GM12878 (cell line): ENCODE data around the gene BEND7. TPM values are rescaled to one million over a fixed set of nuclear protein-coding genes. Genes with fewer than 3 reads are reported as not detected.

Source experiments
- ATAC-seq: fragments of 200-7000 bp; cut with Tn5 transposase; 3 replicates; pipeline ENCODE4 v1.9.1; 2020; ENCODE audit warnings: mild to moderate bottlenecking, moderate library complexity
- BruUV-seq: library from RNA; stranded (reverse); fragments of 400-500 nt; replicated peaks from 2 replicates; lab custom pipeline; 2021; lab: Mats Ljungman, UMichigan
- CTCF ChIA-PET: fragments of 300-600 bp; sonication (Branson Sonifier 250); formaldehyde crosslinking; extraction: SDS; loops from one replicate; lab custom pipeline; 2021; ENCODE audit warnings: inconsistent platforms; lab: Yijun Ruan, JAX
- POLR2A ChIA-PET: fragments of 350-600 bp; formaldehyde crosslinking; extraction: SDS; loops from one replicate; lab custom pipeline; 2021; ENCODE audit warnings: inconsistent platforms; lab: Charles Lee
- RAD21 ChIA-PET: fragments of 300-600 bp; sonication (Branson Sonifier 250); formaldehyde crosslinking; loops from one replicate; lab custom pipeline; 2023; ENCODE audit warnings: antibody characterized with exemption; ENCODE audit not compliant: unreplicated experiment; lab: Charles Lee
- SMC1A ChIA-PET: fragments of 300-600 bp; sonication (Branson Sonifier 250); formaldehyde crosslinking; loops from one replicate; lab custom pipeline; 2023; ENCODE audit not compliant: unreplicated experiment, uncharacterized antibody; lab: Charles Lee
- DNase-seq: peaks from one replicate; pipeline ENCODE4 v3.0.0-alpha.2; 2011; ENCODE audit warnings: low read depth, low spot score
- FAIRE-seq: peaks from 3 replicates; lab custom pipeline; 2011; peaks lifted over from hg19 to GRCh38; lab: Jason Lieb, UNC
- H2AFZ ChIP-seq: 2 replicates; pipeline ENCODE4 v1.6.0; 2011; ENCODE audit warnings: low read depth, low read length, control low read depth; ENCODE audit not compliant: control insufficient read depth
- H3K27ac ChIP-seq: 2 replicates; pipeline ENCODE4 v1.5.1; 2011; ENCODE audit warnings: control low read depth; ENCODE audit not compliant: control insufficient read depth, insufficient read depth
- H3K27me3 ChIP-seq, 2 experiments: replicated peaks in 1 of 2; 2 replicates each; pipeline versions ENCODE4 v1.6.0 to v1.6.1; 2011; ENCODE audit warnings: low read length in 1 of 2; ENCODE audit not compliant: control insufficient read depth in 2 of 2, insufficient read depth in 2 of 2
- H3K36me3 ChIP-seq, 2 experiments: 2 replicates each; pipeline ENCODE4 v1.5.1; 2011; ENCODE audit warnings: low read length in 1 of 2; ENCODE audit not compliant: control insufficient read depth in 2 of 2, insufficient read depth in 2 of 2
- H3K4me1 ChIP-seq: 2 replicates; pipeline ENCODE4 v1.6.1; 2011; ENCODE audit warnings: mild to moderate bottlenecking, low read length, moderate library complexity, mixed read lengths; ENCODE audit not compliant: control insufficient read depth, insufficient read depth
- H3K4me2 ChIP-seq: 2 replicates; pipeline ENCODE4 v1.6.0; 2011; ENCODE audit warnings: control low read depth; ENCODE audit not compliant: control insufficient read depth, insufficient read depth
- H3K4me3 ChIP-seq: fragments of 200-600 bp; sonication (generic); 2 replicates; pipeline ENCODE4 v1.5.1; 2016
- H3K79me2 ChIP-seq: 2 replicates; pipeline ENCODE4 v1.6.0; 2011; ENCODE audit warnings: low read length; ENCODE audit not compliant: control insufficient read depth, insufficient read depth
- H3K9ac ChIP-seq: 2 replicates; pipeline ENCODE4 v1.8.0; 2011; ENCODE audit warnings: low read length, control low read depth, mixed read lengths; ENCODE audit not compliant: control insufficient read depth, insufficient read depth
- H3K9me3 ChIP-seq: replicated peaks from 3 replicates; pipeline ENCODE4 v1.5.1; 2011; ENCODE audit warnings: mild to moderate bottlenecking, low read length; ENCODE audit not compliant: control insufficient read depth, insufficient read depth
- H4K20me1 ChIP-seq: 2 replicates; pipeline ENCODE4 v1.6.0; 2011; ENCODE audit not compliant: control insufficient read depth, insufficient read depth
- CTCF ChIP-seq, 3 experiments: IDR thresholded peaks in 2 of 3; conservative IDR thresholded peaks in 1 of 3; 2 replicates each; pipeline ENCODE4 v1.5.1; 2011; ENCODE audit warnings: low read depth in 3 of 3, low read length in 3 of 3, mild to moderate bottlenecking in 3 of 3, control low read depth in 2 of 3, moderate library complexity in 2 of 3, inconsistent platforms in 1 of 3, mixed read lengths in 1 of 3; ENCODE audit not compliant: control insufficient read depth in 2 of 3, insufficient read depth in 1 of 3; ENCODE audit errors: extremely low read depth in 1 of 3
- IKZF2 ChIP-seq, 2 experiments: fragments of 450-650 bp; IDR thresholded peaks; 2 replicates each; pipeline ENCODE4 v1.6.1; 2017; ENCODE audit warnings: mild to moderate bottlenecking in 2 of 2, moderate library complexity in 2 of 2
- PAX5 ChIP-seq: IDR thresholded peaks from 2 replicates; pipeline ENCODE4 v1.6.1; 2011; ENCODE audit warnings: low read depth, low read length, borderline replicate concordance
- POLR2AphosphoS5 ChIP-seq: IDR thresholded peaks from 2 replicates; pipeline ENCODE4 v1.6.1; 2011; ENCODE audit warnings: mild to moderate bottlenecking, low read length, inconsistent platforms
- PRDM15 ChIP-seq: fragments of 450-650 bp; formaldehyde crosslinking; IDR thresholded peaks from 2 replicates; pipeline ENCODE4 v1.4.0; 2020; ENCODE audit warnings: mild to moderate bottlenecking, moderate library complexity
- SMC3 ChIP-seq: IDR thresholded peaks from 2 replicates; pipeline ENCODE4 v1.6.1; 2011; ENCODE audit warnings: low read length, improper control_type of control experiment, borderline replicate concordance
- WGBS: methylation state at CpG from one replicate; pipeline ENCODE4 v1.1.6; 2016; ENCODE audit warnings: low lambda C conversion rate; ENCODE audit not compliant: insufficient replicate concordance, insufficient coverage; ENCODE audit errors: missing lambda C conversion rate; 5-methylcytosine and 5-hydroxymethylcytosine counted together
- in situ Hi-C: fragments of 300-500 bp; cut with MboI; formaldehyde crosslinking; loops from 9 replicates; pipeline ENCODE4 v1.14.3; 2018; ENCODE audit warnings: mixed read lengths
- intact Hi-C: fragments of 100-400 bp; cut with micrococcal nuclease; formaldehyde crosslinking; loops from one replicate; pipeline ENCODE4 v1.14.2; 2022; ENCODE audit not compliant: unreplicated experiment
- polyA plus RNA-seq, 11 experiments: library from polyadenylated mRNA; depleted of rRNA in 4 of 11; unstranded in 6 of 11; stranded (reverse) in 5 of 11; fragments of >200 nt; fragmentation: Nextera tagmentation in 4 of 11; fragmentation: Illumina TruSeq in 1 of 11; extraction: Ambion mirVana in 4 of 11; extraction: Trizol in 1 of 11; gene quantifications; 1 replicate in 1 of 11; 2 replicates in 10 of 11; pipeline versions ENCODE4 v1.2.1 to v1.2.3, GENCODE V29; 2011 to 2016; ENCODE audit warnings: inconsistent platforms in 2 of 11, missing spikeins in 2 of 11, low read depth in 1 of 11
- total RNA-seq, 4 experiments: library from RNA; depleted of rRNA in 3 of 4; stranded (reverse); fragments of >200 nt in 3 of 4; fragmentation: Illumina TruSeq in 1 of 4; extraction: Trizol in 1 of 4; gene quantifications; 2 replicates each; pipeline versions ENCODE4 v1.2.1 to v1.2.3, GENCODE V29; 2013 to 2021
- TF ChIP-seq, protein P1 (sequence below): IDR thresholded peaks from 2 replicates; pipeline ENCODE4 v1.6.1; 2011; ENCODE audit warnings: low read depth, low read length, improper control_type of control experiment, borderline replicate concordance
- TF ChIP-seq, protein P2 (sequence below): fragments of 450-650 bp; IDR thresholded peaks from 2 replicates; pipeline ENCODE4 v1.6.1; 2016; ENCODE audit warnings: mild to moderate bottlenecking, moderate library complexity, borderline replicate concordance

Gene BEND7
- total and polyA plus RNA-seq, 10 of the 15 experiments (the other 5 are each of a cell fraction or from before 2014, with no cell fraction given) = not detected

DNA sequence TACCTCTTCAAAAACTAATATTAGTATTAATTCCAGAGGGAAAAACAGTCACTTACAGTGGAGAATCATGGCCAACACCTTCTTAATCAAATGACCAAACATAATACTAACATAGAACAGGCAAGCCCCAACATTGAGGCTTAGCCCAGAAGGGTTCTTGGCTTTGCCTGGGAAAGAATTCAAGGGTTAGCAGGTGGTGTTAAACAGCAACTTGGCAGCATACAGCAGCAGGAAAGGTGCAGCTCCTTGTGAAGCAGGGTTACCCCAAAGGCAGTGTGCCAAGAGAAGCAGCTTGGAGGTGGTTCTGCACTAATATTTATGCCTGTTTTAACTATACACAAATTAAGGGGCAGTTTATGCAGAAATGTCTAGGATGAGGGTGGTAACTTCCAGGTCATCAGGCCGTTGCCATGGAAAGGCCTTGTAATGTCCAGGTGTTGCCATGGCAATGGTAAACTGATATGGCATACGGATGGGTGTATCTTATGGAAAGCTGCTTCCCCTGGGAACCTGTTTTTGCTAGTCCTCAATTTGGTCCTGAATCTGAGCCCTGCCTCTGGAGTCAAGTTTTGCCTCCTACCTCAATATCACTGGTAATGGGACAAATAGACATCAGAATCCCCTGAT lies 27.2 kb upstream of the BEND7 start:
- POLR2A ChIA-PET = no interaction called here
- TF ChIP-seq PRDM15 (CRISPR knock-in tag) = no peak
- TF ChIP-seq PAX5 = no peak
- TF ChIP-seq SMC3 = no peak
- TF ChIP-seq POLR2AphosphoS5 = no peak
- no peak for TF ChIP-seq IKZF2 (IDR thresholded peaks at IDR 0.05)
- TF ChIP-seq, protein P1, sequence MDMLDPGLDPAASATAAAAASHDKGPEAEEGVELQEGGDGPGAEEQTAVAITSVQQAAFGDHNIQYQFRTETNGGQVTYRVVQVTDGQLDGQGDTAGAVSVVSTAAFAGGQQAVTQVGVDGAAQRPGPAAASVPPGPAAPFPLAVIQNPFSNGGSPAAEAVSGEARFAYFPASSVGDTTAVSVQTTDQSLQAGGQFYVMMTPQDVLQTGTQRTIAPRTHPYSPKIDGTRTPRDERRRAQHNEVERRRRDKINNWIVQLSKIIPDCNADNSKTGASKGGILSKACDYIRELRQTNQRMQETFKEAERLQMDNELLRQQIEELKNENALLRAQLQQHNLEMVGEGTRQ = no peak
- no peak for TF ChIP-seq CTCF (IDR thresholded peaks at IDR 0.05 in 2 of 3, conservative IDR thresholded peaks at IDR 0.05 in 1 of 3; ENCODE audit: control insufficient read depth in 2 of 3, extremely low read depth in 1 of 3, insufficient read depth in 1 of 3, low read depth in 3 of 3, low read length in 3 of 3)
- TF ChIP-seq, protein P2, sequence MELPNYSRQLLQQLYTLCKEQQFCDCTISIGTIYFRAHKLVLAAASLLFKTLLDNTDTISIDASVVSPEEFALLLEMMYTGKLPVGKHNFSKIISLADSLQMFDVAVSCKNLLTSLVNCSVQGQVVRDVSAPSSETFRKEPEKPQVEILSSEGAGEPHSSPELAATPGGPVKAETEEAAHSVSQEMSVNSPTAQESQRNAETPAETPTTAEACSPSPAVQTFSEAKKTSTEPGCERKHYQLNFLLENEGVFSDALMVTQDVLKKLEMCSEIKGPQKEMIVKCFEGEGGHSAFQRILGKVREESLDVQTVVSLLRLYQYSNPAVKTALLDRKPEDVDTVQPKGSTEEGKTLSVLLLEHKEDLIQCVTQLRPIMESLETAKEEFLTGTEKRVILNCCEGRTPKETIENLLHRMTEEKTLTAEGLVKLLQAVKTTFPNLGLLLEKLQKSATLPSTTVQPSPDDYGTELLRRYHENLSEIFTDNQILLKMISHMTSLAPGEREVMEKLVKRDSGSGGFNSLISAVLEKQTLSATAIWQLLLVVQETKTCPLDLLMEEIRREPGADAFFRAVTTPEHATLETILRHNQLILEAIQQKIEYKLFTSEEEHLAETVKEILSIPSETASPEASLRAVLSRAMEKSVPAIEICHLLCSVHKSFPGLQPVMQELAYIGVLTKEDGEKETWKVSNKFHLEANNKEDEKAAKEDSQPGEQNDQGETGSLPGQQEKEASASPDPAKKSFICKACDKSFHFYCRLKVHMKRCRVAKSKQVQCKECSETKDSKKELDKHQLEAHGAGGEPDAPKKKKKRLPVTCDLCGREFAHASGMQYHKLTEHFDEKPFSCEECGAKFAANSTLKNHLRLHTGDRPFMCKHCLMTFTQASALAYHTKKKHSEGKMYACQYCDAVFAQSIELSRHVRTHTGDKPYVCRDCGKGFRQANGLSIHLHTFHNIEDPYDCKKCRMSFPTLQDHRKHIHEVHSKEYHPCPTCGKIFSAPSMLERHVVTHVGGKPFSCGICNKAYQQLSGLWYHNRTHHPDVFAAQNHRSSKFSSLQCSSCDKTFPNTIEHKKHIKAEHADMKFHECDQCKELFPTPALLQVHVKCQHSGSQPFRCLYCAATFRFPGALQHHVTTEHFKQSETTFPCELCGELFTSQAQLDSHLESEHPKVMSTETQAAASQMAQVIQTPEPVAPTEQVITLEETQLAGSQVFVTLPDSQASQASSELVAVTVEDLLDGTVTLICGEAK = no peak

More for the DNA sequence above, 27.2 kb upstream of the BEND7 start:
- intact Hi-C loops (no loop called here), in situ Hi-C loops (no loop called here)
- H3K9ac ChIP-seq = no peak overlapping the region
- RAD21 ChIA-PET = no interaction called here
- H3K9me3 ChIP-seq = no peaks in the 10 kb centered on the region
- H4K20me1 ChIP-seq = no peaks in the 10 kb centered on the region
- DNase-seq (no peak), ATAC-seq (no peak), FAIRE-seq (no peak)
- no peak overlapping the region for H2AFZ ChIP-seq
- H3K36me3 ChIP-seq = no peaks in the 10 kb centered on the region
- H3K4me2 ChIP-seq = no peak overlapping the region
- no peaks in the 10 kb centered on the region for H3K4me1 ChIP-seq
- CTCF ChIA-PET = no interaction called here
- H3K4me3 ChIP-seq = no peak overlapping the region
- no peak overlapping the region for H3K27ac ChIP-seq
- no peaks in the 10 kb centered on the region for H3K79me2 ChIP-seq
- 38% methylated on average over 2 of the region's 2 CpGs for WGBS
- SMC1A ChIA-PET = interaction anchor here (1.1 kb wide), 1 partner anchor 9 kb away, joined by 3 read pairs; no protein-coding TSS in a partner anchor
- no TSS peak for BruUV-seq
- no peaks in the 10 kb centered on the region for H3K27me3 ChIP-seq
